K562 (cell line): ENCODE measurements around the gene IRX3. TPM values are rescaled to one million over a fixed set of nuclear protein-coding genes. Genes with fewer than 3 reads are reported as not detected.

Experiments used
- ATAC-seq: fragments of 200-7000 bp; cut with Tn5 transposase; 3 replicates; pipeline ENCODE4 v1.9.1; 2020; ENCODE audit warnings: moderate library complexity
- BruUV-seq: library from RNA; stranded (reverse); fragments of 400-500 nt; replicated peaks from 2 replicates; lab custom pipeline; 2021; lab: Mats Ljungman, UMichigan
- CTCF ChIA-PET: fragments of 300-600 bp; formaldehyde crosslinking; extraction: SDS; loops from one replicate; lab custom pipeline; 2021; ENCODE audit warnings: low intra/inter-chr PET ratio; lab: Yijun Ruan, JAX
- POLR2A ChIA-PET: fragments of 300-600, 350-650 bp; sonication (Branson Sonifier 250); formaldehyde crosslinking; extraction: SDS; loops from one replicate; lab custom pipeline; 2021; ENCODE audit warnings: antibody characterized with exemption, inconsistent platforms; lab: Yijun Ruan, JAX
- DNase-seq, 4 experiments: peaks; one replicate each; pipeline versions ENCODE4 v3.0.0 to v3.0.0-alpha.2; 2011 to 2018; ENCODE audit warnings: low spot score in 3 of 4, mixed read lengths in 3 of 4; ENCODE audit errors: extremely low read depth in 1 of 4
- FAIRE-seq: peaks from 2 replicates; lab custom pipeline; 2011; peaks lifted over from hg19 to GRCh38; lab: Jason Lieb, UNC
- H2AFZ ChIP-seq: 2 replicates; pipeline ENCODE4 v1.6.0; 2011; ENCODE audit warnings: low read depth, low read length, control low read depth, inconsistent platforms
- H3K27ac ChIP-seq: fragments of 200-600 bp; 3 replicates; pipeline ENCODE4 v1.8.0; 2011; ENCODE audit warnings: low read depth, mild to moderate bottlenecking, control low read depth, inconsistent platforms, low read length, moderate library complexity, mixed read lengths; ENCODE audit errors: extremely low read depth
- H3K27me3 ChIP-seq, 2 experiments: fragments of 300-600 bp in 1 of 2; 2 replicates in 1 of 2; 3 replicates in 1 of 2; pipeline versions ENCODE4 v1.6.0 to v1.8.0; 2011; ENCODE audit warnings: inconsistent platforms in 2 of 2, low read length in 2 of 2, mild to moderate bottlenecking in 1 of 2, mixed read lengths in 1 of 2, moderate library complexity in 1 of 2; ENCODE audit not compliant: control insufficient read depth in 2 of 2, insufficient read depth in 2 of 2
- H3K36me3 ChIP-seq: fragments of 300-600 bp; 3 replicates; pipeline ENCODE4 v1.8.0; 2011; ENCODE audit warnings: mild to moderate bottlenecking, low read length, inconsistent platforms; ENCODE audit not compliant: control insufficient read depth, insufficient read depth
- H3K4me1 ChIP-seq, 2 experiments: fragments of 200-600 bp in 1 of 2; replicated peaks in 1 of 2; 2 replicates in 1 of 2; 3 replicates in 1 of 2; pipeline versions ENCODE4 v1.5.1 to v1.8.0; 2011; ENCODE audit warnings: inconsistent platforms in 2 of 2, low read length in 2 of 2, mild to moderate bottlenecking in 1 of 2, mixed read lengths in 1 of 2, moderate library complexity in 1 of 2; ENCODE audit not compliant: control insufficient read depth in 2 of 2, insufficient read depth in 2 of 2
- H3K4me2 ChIP-seq: 2 replicates; pipeline ENCODE4 v1.6.1; 2011; ENCODE audit warnings: low read length, control low read depth, inconsistent platforms, mixed read lengths; ENCODE audit not compliant: insufficient read depth
- H3K4me3 ChIP-seq: fragments of 200-600 bp; sonication (generic), shearing (Covaris generic); 2 replicates; pipeline ENCODE4 v1.5.1; 2016; ENCODE audit warnings: control low read depth, inconsistent platforms
- H3K79me2 ChIP-seq: fragments of 200-600 bp; 3 replicates; pipeline ENCODE4 v1.8.0; 2011; ENCODE audit warnings: low read length, inconsistent platforms; ENCODE audit not compliant: control insufficient read depth, insufficient read depth
- H3K9ac ChIP-seq, 2 experiments: 2 replicates each; pipeline versions ENCODE4 v1.6.0 to v1.6.1; 2011; ENCODE audit warnings: low read depth in 2 of 2, low read length in 2 of 2, control low read depth in 1 of 2, inconsistent platforms in 1 of 2, mild to moderate bottlenecking in 1 of 2, mixed read lengths in 1 of 2; ENCODE audit not compliant: insufficient read depth in 1 of 2
- H3K9me1 ChIP-seq: one replicate; pipeline ENCODE4 v1.6.0; 2011; ENCODE audit warnings: inconsistent platforms, mild to moderate bottlenecking, low read length, moderate library complexity; ENCODE audit not compliant: control insufficient read depth, insufficient read depth
- H3K9me3 ChIP-seq: replicated peaks from 2 replicates; pipeline ENCODE4 v1.5.1; 2011; ENCODE audit warnings: low read depth, low read length, inconsistent platforms; ENCODE audit not compliant: control insufficient read depth, insufficient read depth
- H4K20me1 ChIP-seq: replicated peaks from 2 replicates; pipeline ENCODE4 v1.6.1; 2011; ENCODE audit warnings: low read length, inconsistent platforms, mixed read lengths; ENCODE audit not compliant: control insufficient read depth, insufficient read depth
- EP400 ChIP-seq: fragments of 450-650 bp; IDR thresholded peaks from 2 replicates; pipeline ENCODE4 v1.6.1; 2017; ENCODE audit warnings: antibody characterized with exemption, mild to moderate bottlenecking, moderate library complexity
- HDAC1 ChIP-seq, 2 experiments: fragments of 450-650 bp; IDR thresholded peaks; 2 replicates each; pipeline ENCODE4 v1.6.1; 2016 to 2017; ENCODE audit warnings: inconsistent platforms in 1 of 2, mild to moderate bottlenecking in 1 of 2, moderate library complexity in 1 of 2
- HEY1 ChIP-seq: fragments of 250-450 bp; sonication (Bioruptor Pico); IDR thresholded peaks from 2 replicates; pipeline ENCODE4 v1.5.0; 2020; ENCODE audit warnings: mild to moderate bottlenecking, moderate library complexity, borderline replicate concordance
- MTA3 ChIP-seq: fragments of 450-650 bp; formaldehyde crosslinking; IDR thresholded peaks from 2 replicates; pipeline ENCODE4 v1.6.1; 2017; ENCODE audit warnings: mild to moderate bottlenecking, borderline replicate concordance
- MYBL2 ChIP-seq, 2 experiments: fragments of 450-650 bp in 1 of 2; sonication (generic) in 1 of 2; formaldehyde crosslinking in 1 of 2; IDR thresholded peaks; 2 replicates each; pipeline versions ENCODE4 v1.6.1 to v1.8.1; 2017 to 2022; ENCODE audit warnings: borderline replicate concordance in 1 of 2, inconsistent platforms in 1 of 2, low read depth in 1 of 2, mild to moderate bottlenecking in 1 of 2, missing genetic modification reagents in 1 of 2, moderate library complexity in 1 of 2
- PHF8 ChIP-seq: fragments of 200-600 bp; sonication (generic); IDR thresholded peaks from 2 replicates; pipeline ENCODE4 v1.6.1; 2012; ENCODE audit warnings: mixed run types, mild to moderate bottlenecking, inconsistent platforms, low read length, moderate library complexity, borderline replicate concordance
- PTRF ChIP-seq: fragments of 450-650 bp; IDR thresholded peaks from 2 replicates; pipeline ENCODE4 v1.6.1; 2016; ENCODE audit warnings: mild to moderate bottlenecking, missing genetic modification characterization, missing compliant biosample characterization
- RBM25 ChIP-seq: fragments of 200-400 bp; formaldehyde crosslinking; IDR thresholded peaks from 2 replicates; pipeline ENCODE4 v1.6.1; 2018; ENCODE audit warnings: low read length, low read depth, moderate library complexity; ENCODE audit not compliant: severe bottlenecking
- ZNF212 ChIP-seq: fragments of 450-650 bp; formaldehyde crosslinking; IDR thresholded peaks from 2 replicates; pipeline ENCODE4 v1.4.0; 2020; ENCODE audit warnings: mild to moderate bottlenecking
- ZNF695 ChIP-seq: fragments of 450-650 bp; formaldehyde crosslinking; IDR thresholded peaks from 2 replicates; pipeline ENCODE4 v1.4.0; 2020; ENCODE audit warnings: mild to moderate bottlenecking, moderate library complexity
- WGBS: fragments of 100-300 bp; shearing (Covaris generic); methylation state at CpG from one replicate; pipeline ENCODE4 v1.1.6; 2016; ENCODE audit warnings: low coverage, mixed read lengths; ENCODE audit not compliant: insufficient coverage; ENCODE audit errors: missing lambda C conversion rate; 5-methylcytosine and 5-hydroxymethylcytosine counted together
- in situ Hi-C: fragments of 300-500 bp; cut with MboI; formaldehyde crosslinking; loops from 4 replicates; pipeline ENCODE4 v1.15.0; 2018; ENCODE audit warnings: inconsistent platforms, mixed read lengths
- intact Hi-C: fragments of 100-400 bp; cut with micrococcal nuclease; formaldehyde crosslinking; loops from 2 replicates; pipeline ENCODE4 v1.14.2; 2022
- polyA plus RNA-seq, 8 experiments: library from polyadenylated mRNA; depleted of rRNA in 4 of 8; stranded (reverse) in 5 of 8; unstranded in 3 of 8; fragments of >200 nt; fragmentation: Nextera tagmentation in 2 of 8; fragmentation: Illumina TruSeq in 1 of 8; extraction: Ambion mirVana in 2 of 8; extraction: Trizol in 1 of 8; gene quantifications; 2 replicates each; pipeline versions ENCODE4 v1.2.1 to v1.2.3, GENCODE V29; 2011 to 2014; ENCODE audit warnings: inconsistent platforms in 1 of 8, missing spikeins in 1 of 8
- total RNA-seq, 7 experiments: library from RNA; depleted of rRNA in 6 of 7; stranded (reverse); fragments of >200 nt in 6 of 7; fragmentation: Illumina TruSeq in 2 of 7; extraction: Trizol in 2 of 7; gene quantifications; 2 replicates each; pipeline versions ENCODE4 v1.2.1 to v1.2.3, GENCODE V29; 2011 to 2021; ENCODE audit warnings: low replicate concordance in 1 of 7
- TF ChIP-seq, protein P1 (sequence below): fragments of 450-650 bp; IDR thresholded peaks from 2 replicates; pipeline ENCODE4 v1.6.1; 2016; ENCODE audit warnings: borderline replicate concordance
- TF ChIP-seq, protein P2 (sequence below): IDR thresholded peaks from 2 replicates; pipeline ENCODE4 v1.6.1; 2014; ENCODE audit warnings: antibody characterized with exemption

Gene IRX3
- total and polyA plus RNA-seq, 9 of the 15 experiments (the other 6 are each of a cell fraction or from before 2014, with no cell fraction given) = not detected

DNA sequence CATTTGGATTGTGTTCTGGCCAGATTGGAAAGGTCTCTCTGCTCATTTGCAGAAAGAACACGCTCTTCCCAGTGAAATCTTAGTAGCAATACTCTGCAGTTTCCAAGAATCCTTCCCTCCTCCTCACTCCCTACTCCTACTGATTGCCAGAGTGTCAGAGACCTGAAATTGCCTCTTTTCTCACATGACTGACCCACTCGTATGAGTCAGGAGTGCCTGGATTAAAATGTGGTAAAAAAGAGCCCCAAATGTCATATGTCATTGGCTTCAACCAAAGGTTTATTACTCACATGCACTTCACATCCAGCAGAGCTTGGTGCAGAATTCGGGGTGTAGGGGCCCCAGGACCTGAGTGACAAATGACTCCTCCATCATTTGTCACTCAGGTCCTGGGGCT, 39.7 kb upstream of the IRX3 start:
- CTCF ChIA-PET = no interaction called here
- WGBS = 0% methylated on average over 3 of the region's 3 CpGs

More for the DNA sequence above, 39.7 kb upstream of the IRX3 start:
- H3K27ac ChIP-seq = no peak overlapping the region
- no TSS peak for BruUV-seq
- no peak for ATAC-seq
- FAIRE-seq = no peak
- intact Hi-C loops (no loop called here), in situ Hi-C loops (no loop called here)
- no peaks in the 10 kb centered on the region for H3K9me1 ChIP-seq
- H3K4me1 ChIP-seq = no peaks in the 10 kb centered on the region
- no peak for TF ChIP-seq ZNF695 (CRISPR knock-in tag)
- TF ChIP-seq HDAC1 (IDR thresholded peaks at IDR 0.05) = no peak
- TF ChIP-seq PHF8 = no peak
- TF ChIP-seq, protein P1, sequence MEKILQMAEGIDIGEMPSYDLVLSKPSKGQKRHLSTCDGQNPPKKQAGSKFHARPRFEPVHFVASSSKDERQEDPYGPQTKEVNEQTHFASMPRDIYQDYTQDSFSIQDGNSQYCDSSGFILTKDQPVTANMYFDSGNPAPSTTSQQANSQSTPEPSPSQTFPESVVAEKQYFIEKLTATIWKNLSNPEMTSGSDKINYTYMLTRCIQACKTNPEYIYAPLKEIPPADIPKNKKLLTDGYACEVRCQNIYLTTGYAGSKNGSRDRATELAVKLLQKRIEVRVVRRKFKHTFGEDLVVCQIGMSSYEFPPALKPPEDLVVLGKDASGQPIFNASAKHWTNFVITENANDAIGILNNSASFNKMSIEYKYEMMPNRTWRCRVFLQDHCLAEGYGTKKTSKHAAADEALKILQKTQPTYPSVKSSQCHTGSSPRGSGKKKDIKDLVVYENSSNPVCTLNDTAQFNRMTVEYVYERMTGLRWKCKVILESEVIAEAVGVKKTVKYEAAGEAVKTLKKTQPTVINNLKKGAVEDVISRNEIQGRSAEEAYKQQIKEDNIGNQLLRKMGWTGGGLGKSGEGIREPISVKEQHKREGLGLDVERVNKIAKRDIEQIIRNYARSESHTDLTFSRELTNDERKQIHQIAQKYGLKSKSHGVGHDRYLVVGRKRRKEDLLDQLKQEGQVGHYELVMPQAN = no peak
- TF ChIP-seq, protein P2, sequence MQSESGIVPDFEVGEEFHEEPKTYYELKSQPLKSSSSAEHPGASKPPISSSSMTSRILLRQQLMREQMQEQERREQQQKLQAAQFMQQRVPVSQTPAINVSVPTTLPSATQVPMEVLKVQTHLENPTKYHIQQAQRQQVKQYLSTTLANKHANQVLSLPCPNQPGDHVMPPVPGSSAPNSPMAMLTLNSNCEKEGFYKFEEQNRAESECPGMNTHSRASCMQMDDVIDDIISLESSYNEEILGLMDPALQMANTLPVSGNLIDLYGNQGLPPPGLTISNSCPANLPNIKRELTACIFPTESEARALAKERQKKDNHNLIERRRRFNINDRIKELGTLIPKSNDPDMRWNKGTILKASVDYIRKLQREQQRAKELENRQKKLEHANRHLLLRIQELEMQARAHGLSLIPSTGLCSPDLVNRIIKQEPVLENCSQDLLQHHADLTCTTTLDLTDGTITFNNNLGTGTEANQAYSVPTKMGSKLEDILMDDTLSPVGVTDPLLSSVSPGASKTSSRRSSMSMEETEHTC = no peak
- TF ChIP-seq MYBL2 (IDR thresholded peaks at IDR 0.05; ENCODE audit: low read depth) = no peak
- TF ChIP-seq MYBL2 (CRISPR knock-in tag; IDR thresholded peaks at IDR 0.05; ENCODE audit: borderline replicate concordance) = no peak
- TF ChIP-seq PTRF (tag) = no peak
- no peak for TF ChIP-seq HEY1 (CRISPR knock-in tag)
- no peak for TF ChIP-seq ZNF212 (CRISPR knock-in tag)
- TF ChIP-seq EP400 = no peak
- TF ChIP-seq MTA3 = no peak
- TF ChIP-seq RBM25 = no peak
- no peaks in the 10 kb centered on the region for H3K9me3 ChIP-seq
- peaks cover 0 to 23% of the 10 kb centered on the region in 2 experiments; a peak in 2 of 5 replicates for H3K27me3 ChIP-seq
- H3K4me3 ChIP-seq = no peak overlapping the region
- POLR2A ChIA-PET = no interaction called here
- no peak overlapping the region for H3K9ac ChIP-seq
- H3K4me2 ChIP-seq = no peak overlapping the region
- H3K36me3 ChIP-seq = no peaks in the 10 kb centered on the region
- no peaks in the 10 kb centered on the region for H4K20me1 ChIP-seq
- no peaks in the 10 kb centered on the region for H3K79me2 ChIP-seq
- H2AFZ ChIP-seq = no peak overlapping the region
- DNase-seq = no peak
